Stomach (tissue), 9 donors: Measurements from ENCODE around the gene PPY. TPM values are rescaled to one million over a fixed set of nuclear protein-coding genes. Genes with fewer than 3 reads are reported as not detected.

Experiments
- DNase-seq, 2 donors: peaks; one replicate each; pipeline versions ENCODE4 v3.0.0 to v3.0.0-alpha.2; 2013 to 2019
- H3K27ac ChIP-seq, 5 donors: fragments of 200-600 bp in 4 of 5; sonication (generic) in 4 of 5; one replicate each; pipeline ENCODE4 v1.5.1; 2013 to 2019; ENCODE audit warnings: mild to moderate bottlenecking in 1 of 5, moderate library complexity in 1 of 5
- H3K27me3 ChIP-seq, 3 donors: fragments of 200-600 bp; sonication (generic); one replicate each; pipeline ENCODE4 v1.5.1; 2017 to 2019; ENCODE audit warnings: mixed run types in 1 of 3
- H3K36me3 ChIP-seq, 4 donors: fragments of 200-600 bp; sonication (generic); 1 replicate in 3 of 4; 2 replicates in 1 of 4; pipeline ENCODE4 v1.5.1; 2016 to 2019
- H3K4me1 ChIP-seq, 4 donors: fragments of 200-600 bp; sonication (generic); one replicate each; pipeline ENCODE4 v1.5.1; 2016 to 2019
- H3K4me3 ChIP-seq, 4 donors: fragments of 200-600 bp; sonication (generic) in 3 of 4; one replicate each; pipeline ENCODE4 v1.5.1; 2016 to 2019; ENCODE audit warnings: mild to moderate bottlenecking in 1 of 4
- H3K9me3 ChIP-seq, 4 donors: fragments of 200-600 bp; sonication (generic); one replicate each; pipeline ENCODE4 v1.5.1; 2016 to 2019
- CTCF ChIP-seq, 7 experiments: fragments of 450-650 bp in 4 of 7; fragments of 200-600 bp in 3 of 7; sonication (generic) in 3 of 7; IDR thresholded peaks; one replicate each; pipeline ENCODE4 v1.5.1; 2016 to 2019; ENCODE audit warnings: antibody characterized with exemption in 7 of 7, control low read depth in 2 of 7, mild to moderate bottlenecking in 1 of 7
- EP300 ChIP-seq: sonication (generic); formaldehyde crosslinking; IDR thresholded peaks from one replicate; pipeline ENCODE4 v1.6.1; 2017; ENCODE audit warnings: antibody characterized with exemption
- POLR2A ChIP-seq, 4 donors: fragments of 450-650 bp; IDR thresholded peaks; one replicate each; pipeline ENCODE4 v1.6.1; 2016; ENCODE audit warnings: antibody characterized with exemption in 4 of 4, control low read depth in 2 of 4, mild to moderate bottlenecking in 1 of 4, moderate library complexity in 1 of 4
- POLR2AphosphoS5 ChIP-seq, 3 donors: sonication (generic); formaldehyde crosslinking; IDR thresholded peaks; one replicate each; pipeline ENCODE4 v1.6.1; 2016; ENCODE audit warnings: antibody characterized with exemption in 3 of 3
- WGBS, 5 donors: extraction: QIAGEN DNeasy Blood & Tissue Kit in 3 of 5; methylation state at CpG; one replicate each; pipeline versions ENCODE4 v1.1.5 to v1.1.7; 2013 to 2018; 5-methylcytosine and 5-hydroxymethylcytosine counted together
- intact Hi-C: fragments of 100-400 bp; cut with DNase I; formaldehyde crosslinking; loops from one replicate; pipeline ENCODE4 v1.15.1; 2023; ENCODE audit warnings: low total_unique reads
- polyA plus RNA-seq, 3 donors: library from polyadenylated mRNA; stranded (reverse); fragments of 200-250 nt; gene quantifications; one replicate each; pipeline ENCODE4 v1.2.3, GENCODE V29; 2013
- total RNA-seq, 5 donors: library from RNA; depleted of rRNA; stranded (reverse); fragments of >200 nt; gene quantifications; one replicate each; pipeline versions ENCODE4 v1.1.0 to v1.2.3, GENCODE V29; 2014 to 2016
- donor health status: healthy with polysubstance abuse.
- donor health status: Bipolar disorder and iron deficiency.
- donor health status: healthy.

PPY gene
- total and polyA plus RNA-seq, 8 donors = not detected

- no peak for TF ChIP-seq EP300
- intact Hi-C loops = no loop called here
- Histone ChIP-seq H3K36me3 (no peaks in the 10 kb centered on the region), H3K27ac (no peak overlapping the region), H3K4me1 (peaks cover 0 to 19% (median 13%) of the 10 kb centered on the region in 4 donors), H3K4me3 (peak overlapping the region in 3 of 4 donors; percentile 28 to 46 (median 40)), H3K9me3 (no peaks in the 10 kb centered on the region), H3K27me3 (peaks cover 0 to 37% (median 4%) of the 10 kb centered on the region in 3 donors)
- WGBS, 5 donors = 54 to 67% (median 58%) methylated on average over 12 to 13 of the region's 13 CpGs
- DNase-seq = no peak
These were observed 24.3 kb downstream of the PPY start for GRCh38 chr17:43918026-43918389.

GRCh38 chr17:43917348-43918025 lies 24.8 kb downstream of the PPY start:
- DNase-seq = peak; percentile 30 to 78
- 11 to 20% (median 18%) methylated on average over 20 to 43 of the region's 43 CpGs for WGBS, 5 donors
- no peaks in the 10 kb centered on the region for H3K9me3 ChIP-seq
- H3K27me3 ChIP-seq = peaks cover 0 to 32% (median 4%) of the 10 kb centered on the region in 3 donors
- intact Hi-C loops = no loop called here
- peaks cover 0 to 19% (median 13%) of the 10 kb centered on the region in 4 donors for H3K4me1 ChIP-seq
- TF ChIP-seq EP300 (no peak), CTCF (IDR thresholded peaks at IDR 0.05) (peak in 4 of 7 experiments; percentile 26 to 47 (median 38))
- H3K27ac ChIP-seq = no peak overlapping the region
- peak overlapping the region; percentile 28 to 46 (median 34) for H3K4me3 ChIP-seq
- H3K36me3 ChIP-seq = no peaks in the 10 kb centered on the region

- TF ChIP-seq POLR2AphosphoS5 (IDR thresholded peaks at IDR 0.05) = no peak
- TF ChIP-seq POLR2A (IDR thresholded peaks at IDR 0.05) = no peak
- TF ChIP-seq CTCF (IDR thresholded peaks at IDR 0.05) = no peak
- no peak for TF ChIP-seq EP300
- Histone ChIP-seq H3K27ac (no peak overlapping the region), H3K4me1 (peaks cover 0 to 19% (median 13%) of the 10 kb centered on the region in 4 donors), H3K4me3 (peak overlapping the region; percentile 28 to 46 (median 34)), H3K9me3 (no peaks in the 10 kb centered on the region), H3K36me3 (no peaks in the 10 kb centered on the region), H3K27me3 (peaks cover 0 to 30% (median 4%) of the 10 kb centered on the region in 3 donors)
- DNase-seq = no peak
- intact Hi-C loops = no loop called here
- WGBS, 5 donors = 65 to 77% (median 67%) methylated on average over 8 of the region's 8 CpGs
These were observed 25.3 kb downstream of the PPY start for GRCh38 chr17:43917016-43917347.

- no peaks in the 10 kb centered on the region for H3K9me3 ChIP-seq
- 32 to 54% (median 50%) methylated on average over 4 of the region's 4 CpGs for WGBS, 5 donors
- H3K4me1 ChIP-seq = peaks cover 0 to 19% (median 13%) of the 10 kb centered on the region in 4 donors
- TF ChIP-seq CTCF (IDR thresholded peaks at IDR 0.05) (no peak), POLR2A (IDR thresholded peaks at IDR 0.05) (no peak), EP300 (no peak), POLR2AphosphoS5 (IDR thresholded peaks at IDR 0.05) (no peak)
- H3K4me3 ChIP-seq = no peak overlapping the region
- H3K36me3 ChIP-seq = no peaks in the 10 kb centered on the region
- intact Hi-C loops = no loop called here
- DNase-seq = no peak
- peaks cover 0 to 30% (median 4%) of the 10 kb centered on the region in 3 donors for H3K27me3 ChIP-seq
- no peak overlapping the region for H3K27ac ChIP-seq
These were observed 25.9 kb downstream of the PPY start for GRCh38 chr17:43916385-43916784.

- Histone ChIP-seq H3K4me1 (peaks cover 0 to 19% (median 13%) of the 10 kb centered on the region in 4 donors), H3K36me3 (no peaks in the 10 kb centered on the region), H3K9me3 (no peaks in the 10 kb centered on the region), H3K27ac (no peak overlapping the region), H3K27me3 (peaks cover 0 to 26% (median 4%) of the 10 kb centered on the region in 3 donors), H3K4me3 (no peak overlapping the region)
- DNase-seq = no peak
- WGBS, 5 donors = 75 to 85% (median 82%) methylated on average over 3 of the region's 3 CpGs
- TF ChIP-seq EP300 (no peak), POLR2AphosphoS5 (IDR thresholded peaks at IDR 0.05) (no peak), POLR2A (IDR thresholded peaks at IDR 0.05) (no peak), CTCF (IDR thresholded peaks at IDR 0.05) (no peak)
- intact Hi-C loops = no loop called here
These were observed 26.7 kb downstream of the PPY start for GRCh38 chr17:43915559-43915958.
